Keratinocyte (primary cell): ENCODE data around the gene ATP8A1.

Experiments used
- CTCF ChIP-seq, 3 experiments: IDR thresholded peaks in 1 of 3; conservative IDR thresholded peaks in 1 of 3; optimal IDR thresholded peaks in 1 of 3; 2 replicates in 2 of 3; 3 replicates in 1 of 3; pipeline versions ENCODE3 to v1.5.1; 2011; ENCODE audit warnings: low read length in 3 of 3, mild to moderate bottlenecking in 3 of 3, moderate library complexity in 2 of 3, control low read depth in 1 of 3, inconsistent platforms in 1 of 3; ENCODE audit not compliant: insufficient read depth in 2 of 3; ENCODE audit errors: extremely low read depth in 1 of 3
- EZH2 ChIP-seq: IDR thresholded peaks from one replicate; pipeline ENCODE4 v1.6.1; 2012; ENCODE audit warnings: inconsistent platforms, mild to moderate bottlenecking, low read length, moderate library complexity

DNA sequence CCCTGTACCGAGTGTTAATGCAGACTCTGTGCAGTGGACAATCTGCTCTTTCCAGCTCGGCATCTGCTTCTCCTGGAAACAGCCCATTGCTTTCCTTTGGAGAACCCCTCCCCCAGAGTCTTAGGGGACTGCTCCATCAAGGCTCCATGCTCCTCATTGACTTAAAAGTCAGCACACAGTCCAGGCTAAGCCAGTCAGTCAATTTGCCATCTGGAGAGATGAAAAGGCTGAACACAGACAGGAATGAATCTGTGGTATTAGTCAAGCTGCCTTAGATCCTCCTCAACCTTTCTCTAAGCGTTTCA is 20.3 kb downstream of the ATP8A1 start:
- TF ChIP-seq EZH2 (no peak), CTCF (optimal IDR thresholded peaks at IDR 0.05 in 1 of 3, IDR thresholded peaks at IDR 0.05 in 1 of 3, conservative IDR thresholded peaks at IDR 0.05 in 1 of 3; ENCODE audit: extremely low read depth in 1 of 3, insufficient read depth in 2 of 3, low read length in 3 of 3) (no peak)
